HG03139 (cell line): ENCODE results near the gene FIGN.

Experiments
- ATAC-seq: cut with Tn5 transposase; IDR thresholded peaks from one replicate; pipeline ENCODE4 v1.9.1; 2021; ENCODE audit not compliant: unreplicated experiment

The FIGN gene

GRCh38 chr2:163735685-163736432 is at the start of gene FIGN:
Gene FIGN, minus strand, starts transcription at chr2:163736008. Its CDS starts 1,081 bp downstream, at chr2:163734927.
- no peak for ATAC-seq

- no peak for ATAC-seq
Observed at GRCh38 chr2:163785162-163785561, 49.4 kb upstream of the FIGN start.

- no peak for ATAC-seq
Observed at GRCh38 chr2:163779970-163780597, 44.3 kb upstream of the FIGN start.

DNA sequence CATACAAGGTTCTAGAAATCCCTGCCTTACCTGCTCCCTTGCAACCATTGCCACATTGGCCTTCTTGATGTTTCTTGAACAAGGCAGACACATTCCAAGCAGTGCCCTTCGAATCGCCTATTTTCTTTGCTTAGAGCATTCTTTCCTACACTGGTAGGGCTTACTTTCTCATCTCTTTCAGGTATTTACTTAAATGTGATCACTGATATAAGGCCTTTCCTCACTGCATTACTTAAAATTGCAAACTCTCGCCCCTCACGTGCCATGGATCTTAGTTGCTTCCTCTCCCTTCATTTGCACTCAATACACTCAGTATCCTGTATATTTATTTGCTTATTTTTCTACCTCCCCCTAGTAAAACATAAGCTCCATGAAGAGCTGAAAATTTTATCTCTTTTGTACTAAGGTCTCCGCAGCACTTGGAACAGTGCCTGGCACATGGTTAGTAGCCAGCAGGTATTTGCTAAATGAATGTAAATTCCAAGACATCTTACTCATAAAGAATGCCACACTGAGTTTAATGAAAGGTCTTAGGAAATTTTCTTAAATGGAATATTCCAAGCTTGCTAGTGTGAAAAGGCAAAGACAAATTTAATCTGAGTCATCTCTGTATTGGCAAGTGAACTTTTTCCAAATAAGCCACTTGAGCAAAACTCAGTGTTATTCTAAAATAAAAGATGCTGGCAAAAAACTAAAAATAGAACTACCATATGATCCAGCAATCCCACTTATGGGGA is 42.4 kb upstream of the FIGN start:
- no peak for ATAC-seq

- no peak for ATAC-seq
Observed at GRCh38 chr2:163775304-163775703, 39.5 kb upstream of the FIGN start.

DNA sequence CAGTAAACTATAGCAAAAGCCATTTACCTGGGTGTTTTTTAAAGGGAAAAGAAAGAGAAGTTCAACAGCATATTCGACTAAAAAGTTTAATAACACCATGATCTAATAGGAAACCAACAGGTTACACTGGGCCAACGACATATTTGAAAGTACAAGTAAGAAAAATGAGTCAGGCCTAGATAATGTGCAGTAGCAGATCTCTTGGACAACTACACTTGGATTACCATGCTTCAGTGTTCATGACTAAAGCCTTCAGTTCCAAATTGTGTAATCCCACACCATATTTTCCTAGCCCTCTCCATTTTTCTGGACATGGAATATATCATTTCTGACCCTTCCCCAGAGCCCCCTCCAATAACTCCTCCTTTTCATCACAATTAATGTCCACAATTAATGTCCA is 39.1 kb upstream of the FIGN start:
- ATAC-seq, result no peak

GRCh38 chr2:163773276-163773675 is 37.5 kb upstream of the FIGN start:
- ATAC-seq, result no peak

DNA sequence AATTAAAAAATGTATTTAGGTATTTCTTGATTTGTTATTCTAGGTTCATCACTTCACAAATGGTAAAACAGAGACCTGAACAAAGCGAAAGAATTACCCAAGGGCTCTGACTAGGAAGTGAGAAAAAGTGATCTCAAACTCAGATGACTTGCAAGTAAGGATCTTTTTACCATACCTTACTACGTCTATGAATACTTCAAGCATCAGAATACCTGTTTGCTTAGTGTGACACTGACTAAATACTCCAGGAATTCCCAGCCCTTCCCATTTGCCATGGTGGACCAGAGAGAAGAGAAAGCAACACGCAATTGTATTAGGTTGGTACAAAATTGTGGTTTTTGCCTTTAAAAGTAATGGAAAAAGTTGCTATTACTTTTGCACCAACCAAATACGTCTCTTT is 35.8 kb upstream of the FIGN start:
- ATAC-seq, result no peak

DNA sequence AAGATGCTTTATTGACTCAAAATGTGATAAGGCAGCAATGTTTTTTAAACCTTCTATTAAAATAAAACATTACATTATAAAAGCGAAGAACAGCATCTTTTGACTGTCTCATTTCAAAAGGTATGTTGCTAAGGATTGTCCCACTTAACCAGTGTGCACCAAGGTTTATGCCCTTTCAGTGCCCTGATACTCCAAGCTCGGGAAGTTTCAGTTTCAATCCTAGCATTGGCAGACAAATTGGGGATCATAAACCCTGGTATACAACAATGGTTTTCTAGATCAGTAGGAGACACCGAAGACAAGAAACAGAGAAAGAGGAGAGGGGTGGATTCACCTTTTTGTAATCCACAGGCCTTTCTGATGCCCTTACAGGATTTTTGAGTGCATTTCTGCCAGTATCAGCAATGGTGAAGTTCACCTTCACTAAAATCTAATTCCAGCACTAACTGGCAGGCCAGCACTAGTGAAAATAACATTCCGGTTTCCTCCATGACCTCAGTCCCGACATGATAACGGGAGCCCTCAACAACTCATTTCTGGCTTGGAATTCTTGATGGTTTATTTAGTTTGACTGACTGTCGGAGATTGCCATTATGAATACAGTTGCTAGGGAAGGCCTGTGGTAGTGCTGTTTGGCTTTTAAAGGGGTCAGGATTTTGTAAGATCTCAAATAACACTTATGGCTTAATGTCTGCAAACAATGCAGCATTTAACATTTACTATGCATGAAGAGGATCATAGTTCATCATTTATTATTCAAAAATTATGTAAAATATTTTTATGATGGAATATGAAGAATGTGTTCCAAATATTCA is 33.3 kb upstream of the FIGN start:
- ATAC-seq, result no peak

- ATAC-seq, result no peak
Observed at GRCh38 chr2:163767097-163767496, 31.3 kb upstream of the FIGN start.

DNA sequence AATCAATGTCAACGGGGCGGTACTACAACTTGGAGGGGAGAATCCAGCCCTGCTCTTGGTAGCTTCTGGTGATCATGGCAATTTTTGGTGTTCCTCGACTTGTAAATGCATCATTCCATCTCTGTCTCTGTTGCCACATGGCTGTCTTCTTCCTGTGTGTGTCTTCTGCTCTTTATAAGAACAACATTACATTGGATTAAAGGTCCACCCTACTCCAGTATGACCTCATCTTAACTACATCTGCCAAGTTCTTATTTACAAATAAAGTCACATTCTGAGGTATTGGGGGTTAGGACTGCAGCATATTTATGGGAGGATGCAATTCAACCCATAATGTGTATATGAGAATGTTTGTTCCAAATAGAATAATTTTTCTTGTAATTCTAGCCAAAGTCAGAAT is 28.8 kb upstream of the FIGN start:
- ATAC-seq, result no peak

GRCh38 chr2:163759013-163759412 is 23.2 kb upstream of the FIGN start:
- no peak for ATAC-seq

- no peak for ATAC-seq
Observed at GRCh38 chr2:163757814-163758213, 22.0 kb upstream of the FIGN start.

DNA sequence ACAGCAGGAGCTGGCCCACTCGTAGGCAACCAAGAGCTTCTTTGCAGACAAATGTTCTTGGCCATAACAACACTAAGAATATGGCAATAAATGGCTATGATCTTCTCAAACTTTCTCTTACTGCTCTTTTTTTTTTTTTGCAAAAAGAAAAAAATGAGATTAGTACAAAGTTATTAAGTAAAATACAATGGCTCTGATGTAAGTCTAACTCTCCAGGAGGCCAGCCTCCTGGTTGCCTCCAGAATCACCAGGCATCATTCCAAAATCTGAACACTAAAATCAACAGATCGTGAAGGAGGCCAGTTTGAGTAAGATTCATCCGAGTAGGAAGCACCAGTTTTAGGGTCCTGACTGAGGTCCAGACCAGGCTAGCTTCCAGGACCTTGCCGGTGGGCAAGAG is 20.8 kb upstream of the FIGN start:
- ATAC-seq, result no peak

DNA sequence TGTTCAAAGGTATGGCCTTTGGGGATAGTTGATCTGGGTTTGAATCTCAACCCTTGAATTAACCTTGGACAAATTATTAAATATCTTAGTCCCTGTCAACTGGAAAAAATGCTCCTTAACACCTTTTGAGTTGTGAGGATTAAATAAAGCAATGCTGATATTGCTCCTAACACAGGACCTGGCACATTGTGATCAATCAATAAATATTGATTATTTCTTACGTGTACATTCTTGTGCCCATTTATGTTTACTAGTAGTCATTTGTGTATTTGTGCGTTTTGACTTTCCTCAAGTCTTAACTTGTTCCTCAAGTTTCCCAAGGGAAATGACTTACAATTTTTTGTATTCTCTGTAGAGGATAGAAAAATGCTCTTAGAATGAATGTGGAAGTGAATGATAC is 19.6 kb upstream of the FIGN start:
- no peak for ATAC-seq

GRCh38 chr2:163753726-163754125 is 17.9 kb upstream of the FIGN start:
- no peak for ATAC-seq

DNA sequence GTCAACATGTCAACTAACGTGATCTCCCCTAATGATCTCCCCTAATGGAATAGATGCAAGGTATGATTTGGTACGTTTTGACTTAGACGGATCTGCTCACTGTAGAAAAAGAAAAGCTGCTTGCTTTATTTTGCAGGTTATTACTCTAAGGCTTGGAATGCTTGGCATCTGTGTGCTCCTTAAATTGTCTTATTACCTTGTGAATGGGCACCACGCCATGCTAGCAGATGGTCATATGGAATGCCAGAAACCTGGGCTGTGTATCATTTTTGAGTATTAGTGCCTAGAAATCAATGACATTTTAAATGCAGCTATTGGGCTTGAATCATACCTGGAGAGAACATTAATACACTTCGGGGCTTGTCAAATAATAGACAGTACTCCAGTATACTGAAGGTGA is 16.5 kb upstream of the FIGN start:
- ATAC-seq, result no peak

DNA sequence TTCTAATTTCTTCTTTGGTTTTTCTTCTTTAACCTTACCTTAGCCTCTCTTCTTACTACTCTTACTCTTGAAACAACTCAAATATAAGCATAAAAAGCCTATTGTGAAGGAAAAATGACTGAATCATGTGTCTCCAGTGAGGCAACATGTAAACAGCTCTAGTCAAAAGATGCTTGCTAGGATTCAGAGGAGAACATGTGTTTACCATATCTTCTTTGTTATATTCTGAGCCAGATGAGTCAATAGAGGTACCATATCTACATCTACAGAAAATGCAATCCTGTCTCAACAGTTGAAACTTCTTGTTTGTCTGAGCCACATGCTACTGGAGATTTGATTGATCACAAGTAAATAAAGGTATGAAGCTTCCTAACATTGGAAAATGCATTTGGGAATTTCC is 15.9 kb upstream of the FIGN start:
- ATAC-seq, result no peak

GRCh38 chr2:163748420-163748819 is 12.6 kb upstream of the FIGN start:
- ATAC-seq, result no peak

DNA sequence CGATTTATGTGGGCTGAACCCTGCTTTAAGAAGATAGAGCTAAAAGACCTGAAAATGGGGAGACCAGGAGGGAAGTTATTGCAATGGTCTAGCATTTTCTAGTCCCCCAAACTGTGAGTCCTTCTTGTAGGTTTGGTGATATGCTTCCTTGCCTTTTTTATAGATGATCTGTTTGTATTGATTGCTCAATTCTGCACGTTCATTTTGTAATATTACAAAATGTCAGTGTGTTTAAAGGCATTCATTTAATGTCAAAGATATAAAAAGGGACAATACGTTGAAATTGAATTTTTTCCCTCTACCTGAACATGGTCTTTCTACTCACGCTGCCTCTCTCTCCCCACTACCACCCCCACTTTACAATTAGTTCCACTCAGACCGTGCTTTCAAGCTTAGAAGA is 5.6 kb upstream of the FIGN start:
- ATAC-seq, result no peak

- no peak for ATAC-seq
Observed at GRCh38 chr2:163737563-163737962, 1.8 kb upstream of the FIGN start.

GRCh38 chr2:163737190-163737439 is 1.3 kb upstream of the FIGN start:
- ATAC-seq, result no peak
